Endothelial cell of umbilical vein (primary cell): ENCODE measurements around the gene RPRM.

ENCODE experiments used
- CTCF ChIP-seq, 2 donors: IDR thresholded peaks; 1 replicate in 1 of 2; 2 replicates in 1 of 2; pipeline ENCODE4 v1.5.1; 2011; ENCODE audit warnings: low read length in 2 of 2, mild to moderate bottlenecking in 2 of 2, moderate library complexity in 2 of 2, control low read depth in 1 of 2, inconsistent platforms in 1 of 2, low read depth in 1 of 2; ENCODE audit not compliant: insufficient read depth in 1 of 2; ENCODE audit errors: extremely low read depth in 1 of 2
- JUN ChIP-seq: IDR thresholded peaks from 2 replicates; pipeline ENCODE4 v1.6.1; 2011; ENCODE audit warnings: borderline replicate concordance, low read depth; ENCODE audit not compliant: insufficient read length, insufficient read depth

GRCh38 chr2:153478289-153479261 lies at the start of gene RPRM:
- TF ChIP-seq CTCF (IDR thresholded peaks at IDR 0.05; ENCODE audit: extremely low read depth in 1 of 2, insufficient read depth in 1 of 2, low read depth in 1 of 2, low read length in 2 of 2) (peak; percentile 81 to 92), JUN (no peak)
